A673 (cell line): Measurements from ENCODE around the gene TTF1.

Source experiments
- EZH2 ChIP-seq: fragments of 200-600 bp; sonication (generic); IDR thresholded peaks from 2 replicates; pipeline ENCODE4 v1.6.1; 2017; ENCODE audit warnings: borderline replicate concordance, low read depth, mild to moderate bottlenecking, mixed read lengths, antibody characterized with exemption, low read length; ENCODE audit not compliant: poor library complexity, severe bottlenecking
- TF ChIP-seq, protein P1 (sequence below): fragments of 300-800, 200-600 bp; sonication (generic); conservative IDR thresholded peaks from 2 replicates; pipeline ENCODE4 v1.5.1; 2017; ENCODE audit warnings: low read depth, mild to moderate bottlenecking, antibody characterized with exemption, low read length, moderate library complexity, mixed read lengths

DNA sequence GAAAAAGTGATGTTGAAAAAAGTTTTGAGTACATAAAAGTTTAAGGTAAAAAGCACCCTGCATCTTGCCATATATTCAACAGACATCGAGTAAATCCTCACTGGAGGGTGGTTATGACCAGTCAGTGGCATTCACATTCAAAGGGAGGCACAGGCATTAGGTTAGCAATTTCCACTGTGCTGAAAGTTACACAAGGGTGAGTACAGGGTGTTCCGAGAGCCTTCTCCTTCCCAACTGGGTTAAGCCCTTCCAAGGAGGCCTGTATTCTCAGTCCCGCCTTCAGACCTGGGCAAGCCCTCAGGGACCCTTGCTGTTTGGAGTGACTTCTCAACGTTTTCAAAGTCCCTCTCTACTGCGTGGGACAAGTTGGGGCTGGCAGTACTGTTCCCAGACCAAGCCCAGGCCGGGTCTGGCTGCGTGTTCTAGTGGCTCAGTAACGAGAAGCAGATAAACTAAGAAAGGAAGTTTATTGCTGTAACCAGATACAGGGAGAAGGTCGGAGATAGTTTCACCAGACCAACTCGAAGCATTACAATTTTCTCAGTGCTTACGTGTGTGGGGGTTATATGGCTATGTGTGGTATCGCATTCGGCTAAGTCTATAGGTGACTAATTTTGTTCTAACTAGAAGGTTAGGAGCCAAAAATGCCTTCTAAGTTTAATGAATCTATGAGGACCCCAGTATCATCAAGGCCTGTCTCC lies 38.9 kb downstream of the TTF1 start:
- TF ChIP-seq, protein P1, sequence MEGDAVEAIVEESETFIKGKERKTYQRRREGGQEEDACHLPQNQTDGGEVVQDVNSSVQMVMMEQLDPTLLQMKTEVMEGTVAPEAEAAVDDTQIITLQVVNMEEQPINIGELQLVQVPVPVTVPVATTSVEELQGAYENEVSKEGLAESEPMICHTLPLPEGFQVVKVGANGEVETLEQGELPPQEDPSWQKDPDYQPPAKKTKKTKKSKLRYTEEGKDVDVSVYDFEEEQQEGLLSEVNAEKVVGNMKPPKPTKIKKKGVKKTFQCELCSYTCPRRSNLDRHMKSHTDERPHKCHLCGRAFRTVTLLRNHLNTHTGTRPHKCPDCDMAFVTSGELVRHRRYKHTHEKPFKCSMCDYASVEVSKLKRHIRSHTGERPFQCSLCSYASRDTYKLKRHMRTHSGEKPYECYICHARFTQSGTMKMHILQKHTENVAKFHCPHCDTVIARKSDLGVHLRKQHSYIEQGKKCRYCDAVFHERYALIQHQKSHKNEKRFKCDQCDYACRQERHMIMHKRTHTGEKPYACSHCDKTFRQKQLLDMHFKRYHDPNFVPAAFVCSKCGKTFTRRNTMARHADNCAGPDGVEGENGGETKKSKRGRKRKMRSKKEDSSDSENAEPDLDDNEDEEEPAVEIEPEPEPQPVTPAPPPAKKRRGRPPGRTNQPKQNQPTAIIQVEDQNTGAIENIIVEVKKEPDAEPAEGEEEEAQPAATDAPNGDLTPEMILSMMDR: no peak
- TF ChIP-seq EZH2: no peak
